Activated CD4-positive, alpha-beta T cell treated with anti-CD3 and anti-CD28 coated beads for 48 hours (primary cell): ENCODE data around the gene KRTAP2-1.
"Not testable (repeated sequence)": the region's sequence is repeated elsewhere in the genome, so short reads cannot be mapped to it uniquely, and the experiment has no call there.

ENCODE experiments used
- DNase-seq: peaks from one replicate; pipeline ENCODE4 v3.0.0-alpha.2; 2020

KRTAP2-1 gene

DNA sequence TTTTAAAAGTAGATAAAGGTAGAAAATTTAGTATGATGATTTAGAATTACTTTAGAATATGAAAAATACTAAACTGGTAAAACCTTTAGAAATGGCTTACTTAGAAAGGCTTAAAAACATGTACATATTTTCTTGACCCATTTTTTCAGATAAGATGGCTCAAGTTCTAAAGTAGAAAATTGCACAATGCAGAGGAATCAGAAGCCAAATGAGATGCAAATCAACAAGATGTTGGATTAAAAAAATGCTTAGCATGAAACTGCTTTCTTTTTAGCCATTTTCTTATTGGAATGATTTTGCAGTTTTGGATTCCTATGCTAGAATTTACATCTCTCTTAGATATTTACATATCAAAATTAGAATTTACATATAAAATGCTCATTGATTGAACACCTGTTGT, 36.7 kb downstream of the KRTAP2-1 start:
- DNase-seq = no peak

DNA sequence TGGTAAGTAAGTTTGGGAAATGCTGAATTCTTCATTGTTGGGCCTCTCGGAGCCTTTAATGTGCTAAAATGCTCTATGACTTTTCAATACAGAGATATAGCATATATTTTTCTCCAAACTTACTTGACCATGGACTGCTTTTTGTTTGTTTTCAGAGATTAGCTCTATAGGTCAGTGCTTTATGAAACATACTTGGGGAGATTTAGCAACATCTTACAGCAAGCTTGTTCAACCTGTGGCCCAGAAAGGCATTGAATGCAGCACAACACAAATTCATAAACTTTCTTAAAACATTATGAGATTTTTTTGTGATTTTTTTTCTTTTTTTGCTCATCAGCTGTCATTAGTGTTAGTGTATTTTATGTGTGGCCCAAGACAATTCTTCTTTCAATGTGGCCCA, 37.2 kb downstream of the KRTAP2-1 start:
- no peak for DNase-seq

DNA sequence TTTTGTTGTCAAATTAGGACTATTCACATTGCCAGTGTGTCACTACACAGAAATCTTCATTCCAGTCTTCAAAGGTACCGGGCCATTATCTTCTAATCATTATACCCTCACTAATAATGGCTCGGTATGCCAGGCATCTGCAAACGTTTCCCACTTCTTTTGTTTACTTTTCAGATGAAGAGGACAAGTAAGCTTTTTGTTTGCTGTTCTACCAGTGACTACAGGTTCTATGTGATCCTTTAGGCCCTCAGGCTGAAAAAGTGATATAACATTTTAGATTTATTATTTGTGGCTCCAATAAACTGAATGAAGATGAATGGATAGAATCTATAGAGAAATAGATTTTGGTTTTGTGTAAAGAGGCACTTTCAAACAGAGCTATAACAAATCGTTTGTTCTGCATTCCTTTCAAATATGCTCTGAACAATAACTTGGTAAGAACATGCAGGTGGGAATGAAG, 37.8 kb downstream of the KRTAP2-1 start:
- DNase-seq = no peak

DNA sequence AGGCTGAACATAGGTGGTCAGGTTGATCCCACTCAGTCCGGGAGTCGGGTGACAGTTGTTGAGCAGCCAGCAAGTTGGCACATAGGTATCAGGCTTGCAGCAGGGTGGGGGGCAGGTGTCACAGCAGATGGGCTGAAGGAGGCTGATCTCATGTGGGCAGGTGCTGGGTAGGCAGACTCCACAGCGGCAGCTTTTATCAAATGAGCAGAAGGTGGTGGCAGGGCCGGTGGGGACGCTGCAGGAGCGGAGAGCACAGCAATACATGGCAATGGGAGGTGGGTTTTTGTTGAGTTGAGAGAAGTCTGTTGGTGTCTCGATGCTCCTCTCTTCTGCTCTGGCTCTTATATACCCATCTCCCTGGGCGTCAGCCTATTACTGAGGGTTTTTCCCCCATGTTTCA, 38.3 kb downstream of the KRTAP2-1 start, which contains the start of gene KRTAP3-1:
TSS of gene KRTAP3-1 (minus strand) at position 318 of the 400 bp plus-strand sequence. CDS start at position 264, 54 bp downstream.
- DNase-seq = no peak

DNA sequence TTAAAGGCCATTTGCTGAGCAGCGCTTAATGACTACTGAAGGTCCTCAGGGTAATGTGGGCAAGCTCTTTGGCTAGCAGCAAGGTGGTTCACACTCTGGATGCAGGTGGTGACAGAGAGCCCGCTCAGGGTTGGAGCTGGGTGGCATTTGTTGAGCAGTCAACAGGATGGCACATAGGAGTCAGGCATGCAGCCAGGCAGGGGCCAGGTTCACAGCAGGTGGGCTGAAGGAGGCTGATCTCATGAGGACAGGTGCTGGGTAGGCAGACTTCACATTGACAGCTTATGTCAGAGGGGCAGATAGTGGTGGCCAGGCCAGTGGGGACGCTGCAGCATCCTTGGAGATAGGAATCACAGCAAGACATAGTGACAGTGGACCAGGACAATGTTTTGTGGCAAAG, 42.7 kb downstream of the KRTAP2-1 start:
- no peak for DNase-seq

DNA sequence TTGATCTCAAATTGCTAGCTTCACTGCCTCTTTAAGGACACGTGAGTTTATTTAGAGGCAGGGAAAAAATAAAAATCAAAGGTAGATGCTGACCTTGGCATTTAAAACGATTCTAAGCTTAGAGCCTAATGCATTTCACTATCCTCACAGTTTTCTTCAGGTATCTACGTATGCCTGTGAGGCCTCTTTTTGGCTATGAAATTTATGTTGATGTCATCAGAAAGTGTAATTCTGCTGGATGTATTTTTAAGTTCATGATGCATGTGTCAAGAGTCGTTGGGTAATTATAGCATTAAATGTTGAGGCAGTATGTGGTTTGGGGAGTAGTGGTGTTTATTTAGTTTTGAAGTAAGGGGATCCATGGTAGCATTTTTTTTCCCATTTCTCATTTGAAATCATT, 43.2 kb downstream of the KRTAP2-1 start:
- no peak for DNase-seq

DNA sequence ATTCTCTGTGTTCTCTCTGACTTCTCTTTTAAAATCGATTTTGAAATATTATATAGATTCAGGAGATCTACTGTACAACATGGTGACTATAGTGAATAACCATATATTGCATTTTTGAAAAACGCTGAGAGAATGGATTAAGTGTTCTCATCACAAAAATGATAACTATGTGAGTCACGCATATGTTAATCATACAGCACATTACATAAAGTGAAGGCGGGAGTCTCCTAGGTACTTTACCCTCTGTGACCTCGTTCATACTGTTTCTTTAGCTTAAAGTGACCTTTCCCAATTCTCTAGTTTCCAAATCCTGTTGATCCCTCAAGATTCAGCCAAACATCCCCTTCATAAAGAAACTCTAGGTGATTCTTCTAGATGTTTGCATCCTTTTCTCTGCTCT, 44.3 kb downstream of the KRTAP2-1 start:
- no peak for DNase-seq

DNA sequence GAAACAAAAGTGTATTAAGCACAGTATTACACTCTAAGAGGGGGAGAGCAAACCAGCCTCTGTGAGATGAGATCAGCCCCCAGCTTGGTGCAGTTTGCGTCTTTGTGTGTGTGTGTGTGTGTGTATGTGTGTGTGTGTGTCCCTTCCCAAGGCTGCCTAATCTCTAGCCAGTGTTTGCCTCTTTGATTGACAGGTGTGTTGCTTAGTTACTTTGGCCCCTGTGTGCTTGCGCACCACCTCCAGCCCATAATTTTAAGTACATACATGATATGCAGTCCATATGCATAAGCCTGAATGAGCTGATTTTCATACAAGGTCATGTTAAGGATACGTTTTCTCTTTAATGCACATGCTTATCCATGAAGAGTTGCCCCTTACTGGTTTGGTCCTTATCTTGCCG, 45.3 kb downstream of the KRTAP2-1 start:
- DNase-seq = no peak

DNA sequence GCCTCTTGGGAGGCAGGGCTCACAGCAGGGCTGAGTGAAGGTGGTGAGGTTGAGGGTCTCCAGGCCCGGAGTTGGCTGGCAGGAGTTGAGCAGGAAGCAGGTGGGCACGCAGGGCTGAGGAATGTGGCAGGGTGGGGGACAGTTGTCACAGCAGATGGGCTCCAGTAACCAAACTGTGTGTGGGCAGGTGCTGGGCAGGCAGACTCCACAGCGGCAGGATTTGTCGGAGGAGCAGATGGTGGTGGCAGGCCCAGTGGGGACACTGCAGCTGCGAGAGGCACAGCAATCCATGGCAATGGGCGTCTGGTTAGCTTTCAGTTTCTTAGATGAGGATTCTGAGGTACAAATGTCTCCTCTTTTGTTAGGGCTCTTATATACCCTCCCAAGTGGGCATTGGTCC, 47.6 kb downstream of the KRTAP2-1 start, which contains the start of gene KRTAP3-2:
TSS of gene KRTAP3-2 (minus strand) at position 344 of the 400 bp plus-strand sequence. CDS start at position 291, 53 bp downstream.
- DNase-seq = not testable (repeated sequence)

DNA sequence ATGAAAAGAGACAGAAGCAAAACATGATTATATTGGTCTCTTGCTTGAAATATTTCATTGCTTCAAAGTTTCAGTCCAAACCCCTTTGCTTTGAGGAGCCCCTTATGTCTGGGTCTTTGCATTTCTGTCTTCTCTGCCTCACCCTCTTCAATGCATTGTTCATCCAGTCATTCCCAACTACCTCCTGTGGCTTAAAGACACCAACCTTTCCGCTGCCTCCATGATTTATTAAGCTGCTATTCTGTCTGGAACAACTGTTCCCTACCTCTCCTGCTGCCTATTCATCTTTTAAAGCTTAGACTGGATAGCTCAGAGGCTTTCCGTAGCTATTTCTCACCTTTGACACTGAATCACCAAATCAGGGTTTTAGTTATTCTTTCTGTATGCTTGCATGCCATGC, 49.8 kb downstream of the KRTAP2-1 start:
- no peak for DNase-seq

DNA sequence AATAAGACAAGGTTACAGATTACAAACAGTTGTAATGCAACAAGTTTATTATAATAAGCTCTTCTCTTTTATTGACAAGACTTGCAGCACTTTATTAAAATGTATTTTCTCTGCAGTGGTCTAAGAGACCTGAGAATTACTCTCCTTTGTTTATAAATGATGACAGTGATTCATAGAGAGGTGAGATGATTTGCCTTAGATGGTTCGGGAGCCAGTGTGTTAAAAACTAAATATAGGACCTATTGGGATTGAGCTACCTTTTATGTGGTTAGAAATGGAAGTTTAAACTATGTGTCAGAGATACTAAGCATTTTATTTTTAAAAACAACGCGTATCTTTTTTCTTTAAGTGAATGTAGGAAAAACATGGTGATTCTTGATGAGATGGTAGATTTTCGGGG, 50.3 kb downstream of the KRTAP2-1 start:
- no peak for DNase-seq
